NCI-H146 treated with DMSO at 0.1 percent for 48 hours (cell line): Measurements from ENCODE around the gene PADI4.

Source experiments
- DNase-seq: peaks from one replicate; lab custom pipeline; 2025; ENCODE audit not compliant: unreplicated experiment; lab: John Stamatoyannopoulos, UW

Gene PADI4, protein sequence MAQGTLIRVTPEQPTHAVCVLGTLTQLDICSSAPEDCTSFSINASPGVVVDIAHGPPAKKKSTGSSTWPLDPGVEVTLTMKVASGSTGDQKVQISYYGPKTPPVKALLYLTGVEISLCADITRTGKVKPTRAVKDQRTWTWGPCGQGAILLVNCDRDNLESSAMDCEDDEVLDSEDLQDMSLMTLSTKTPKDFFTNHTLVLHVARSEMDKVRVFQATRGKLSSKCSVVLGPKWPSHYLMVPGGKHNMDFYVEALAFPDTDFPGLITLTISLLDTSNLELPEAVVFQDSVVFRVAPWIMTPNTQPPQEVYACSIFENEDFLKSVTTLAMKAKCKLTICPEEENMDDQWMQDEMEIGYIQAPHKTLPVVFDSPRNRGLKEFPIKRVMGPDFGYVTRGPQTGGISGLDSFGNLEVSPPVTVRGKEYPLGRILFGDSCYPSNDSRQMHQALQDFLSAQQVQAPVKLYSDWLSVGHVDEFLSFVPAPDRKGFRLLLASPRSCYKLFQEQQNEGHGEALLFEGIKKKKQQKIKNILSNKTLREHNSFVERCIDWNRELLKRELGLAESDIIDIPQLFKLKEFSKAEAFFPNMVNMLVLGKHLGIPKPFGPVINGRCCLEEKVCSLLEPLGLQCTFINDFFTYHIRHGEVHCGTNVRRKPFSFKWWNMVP

GRCh38 chr1:17307946-17308345 is at the start of gene PADI4:
PADI4 (plus strand) TSS chr1:17308197; CDS start chr1:17308223, 26 bp downstream.
- DNase-seq = no peak

GRCh38 chr1:17258758-17259130 is 49.3 kb upstream of the PADI4 start:
- DNase-seq = no peak

GRCh38 chr1:17259233-17259873 is 48.6 kb upstream of the PADI4 start:
- no peak for DNase-seq

DNA sequence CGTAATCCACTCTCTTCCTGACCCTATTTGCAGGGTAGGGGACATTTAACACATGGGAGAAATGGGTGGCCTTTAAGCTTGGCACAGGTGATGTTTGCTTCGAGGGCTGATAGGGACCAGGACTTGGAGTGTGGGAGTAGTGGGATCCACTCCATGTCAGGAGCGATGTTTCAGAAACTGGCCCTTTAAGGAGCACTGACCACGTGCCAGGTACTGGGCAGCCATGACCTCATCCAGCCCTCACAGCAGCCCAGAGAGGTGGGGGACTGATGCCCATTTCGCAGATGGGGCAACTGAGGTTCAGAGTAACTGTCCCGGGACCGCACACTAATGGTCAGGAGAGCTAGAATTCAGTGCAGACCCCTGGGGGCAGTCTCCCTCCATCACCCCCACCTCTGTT is 47.7 kb upstream of the PADI4 start:
- DNase-seq = no peak

DNA sequence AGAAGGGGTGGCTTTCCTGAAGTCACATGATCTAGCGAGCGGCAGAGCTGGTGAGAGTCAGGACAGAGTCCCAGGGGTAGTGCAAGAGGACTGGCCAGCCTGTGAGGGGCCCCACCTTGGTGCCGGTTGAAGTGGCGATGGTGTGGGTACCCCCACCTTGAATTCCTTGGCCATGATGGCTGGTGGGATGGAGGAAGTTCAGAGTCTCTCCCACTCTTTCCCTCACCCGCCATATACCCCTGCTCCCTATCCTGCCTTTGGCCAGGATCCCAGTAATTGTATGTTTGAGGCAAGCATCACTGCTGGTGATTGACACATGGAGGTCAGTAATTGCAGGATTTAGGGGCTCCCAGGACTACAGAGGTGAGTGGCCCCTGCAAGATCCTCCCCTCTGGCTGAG is 47.3 kb upstream of the PADI4 start:
- DNase-seq = no peak

- no peak for DNase-seq
These were observed 44.1 kb upstream of the PADI4 start for GRCh38 chr1:17263936-17264335.

GRCh38 chr1:17264470-17264869 is 43.5 kb upstream of the PADI4 start:
- no peak for DNase-seq

DNA sequence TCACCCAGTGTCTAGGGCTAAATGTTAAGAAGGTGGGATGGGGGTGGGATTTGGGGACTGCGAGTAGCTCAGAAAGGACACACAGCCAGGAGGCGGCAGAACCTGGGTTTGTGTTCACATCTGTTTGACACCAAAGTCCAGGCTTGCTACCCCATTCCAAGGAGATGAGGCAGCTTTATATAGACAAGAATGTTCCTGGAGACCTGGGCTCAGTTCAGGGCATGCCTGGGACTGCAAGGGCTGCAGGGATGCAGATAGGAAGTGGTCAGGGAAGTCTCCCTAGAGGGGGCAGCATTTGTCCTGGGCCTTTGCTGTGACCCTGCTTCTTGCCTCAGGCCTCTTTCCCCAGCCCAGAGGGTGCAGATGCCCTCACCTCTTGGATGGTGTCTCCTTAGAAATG is 42.8 kb upstream of the PADI4 start:
- DNase-seq = no peak

DNA sequence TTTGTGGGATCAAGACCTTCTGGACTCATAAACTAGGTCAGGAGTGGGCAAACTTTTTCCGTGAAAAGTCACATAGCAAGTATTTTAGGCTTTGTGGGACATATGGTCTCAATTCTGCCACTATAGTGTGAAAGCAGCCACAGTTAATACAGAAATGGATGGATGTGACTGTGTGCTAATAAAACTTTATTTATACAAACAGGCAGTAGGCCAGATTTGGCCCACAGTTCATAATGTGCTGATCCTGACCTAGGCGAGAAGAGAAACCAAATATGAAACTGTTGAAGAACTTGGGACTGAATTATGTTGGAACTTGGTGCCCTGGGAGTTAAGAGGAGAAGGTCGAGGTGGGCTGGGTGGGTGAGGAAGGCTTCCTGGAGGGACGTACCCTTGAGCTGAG is 42.0 kb upstream of the PADI4 start:
- DNase-seq = no peak

- DNase-seq = no peak
These were observed 36.9 kb upstream of the PADI4 start for GRCh38 chr1:17270891-17271765.

GRCh38 chr1:17272066-17272465 is 35.9 kb upstream of the PADI4 start:
- DNase-seq = no peak

- DNase-seq = no peak
These were observed 35.4 kb upstream of the PADI4 start for GRCh38 chr1:17272646-17273045.

DNA sequence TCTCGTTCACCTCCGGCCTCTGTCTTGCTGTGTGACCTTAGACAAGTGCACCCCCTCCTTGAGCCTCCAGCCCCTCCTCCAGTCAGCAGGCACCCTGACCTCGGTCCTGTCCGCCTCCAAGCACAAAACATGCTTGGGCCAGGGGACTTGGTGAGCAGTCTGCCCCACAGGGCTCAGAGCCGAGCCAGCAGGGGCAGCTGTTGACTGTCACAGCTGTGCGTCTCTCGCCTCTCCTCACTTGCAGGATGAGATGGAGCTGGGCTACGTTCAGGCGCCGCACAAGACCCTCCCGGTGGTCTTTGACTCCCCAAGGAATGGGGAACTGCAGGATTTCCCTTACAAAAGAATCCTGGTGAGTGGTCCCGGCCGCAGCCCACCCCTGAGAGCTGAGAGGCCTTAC is 34.9 kb upstream of the PADI4 start:
- DNase-seq = no peak

DNA sequence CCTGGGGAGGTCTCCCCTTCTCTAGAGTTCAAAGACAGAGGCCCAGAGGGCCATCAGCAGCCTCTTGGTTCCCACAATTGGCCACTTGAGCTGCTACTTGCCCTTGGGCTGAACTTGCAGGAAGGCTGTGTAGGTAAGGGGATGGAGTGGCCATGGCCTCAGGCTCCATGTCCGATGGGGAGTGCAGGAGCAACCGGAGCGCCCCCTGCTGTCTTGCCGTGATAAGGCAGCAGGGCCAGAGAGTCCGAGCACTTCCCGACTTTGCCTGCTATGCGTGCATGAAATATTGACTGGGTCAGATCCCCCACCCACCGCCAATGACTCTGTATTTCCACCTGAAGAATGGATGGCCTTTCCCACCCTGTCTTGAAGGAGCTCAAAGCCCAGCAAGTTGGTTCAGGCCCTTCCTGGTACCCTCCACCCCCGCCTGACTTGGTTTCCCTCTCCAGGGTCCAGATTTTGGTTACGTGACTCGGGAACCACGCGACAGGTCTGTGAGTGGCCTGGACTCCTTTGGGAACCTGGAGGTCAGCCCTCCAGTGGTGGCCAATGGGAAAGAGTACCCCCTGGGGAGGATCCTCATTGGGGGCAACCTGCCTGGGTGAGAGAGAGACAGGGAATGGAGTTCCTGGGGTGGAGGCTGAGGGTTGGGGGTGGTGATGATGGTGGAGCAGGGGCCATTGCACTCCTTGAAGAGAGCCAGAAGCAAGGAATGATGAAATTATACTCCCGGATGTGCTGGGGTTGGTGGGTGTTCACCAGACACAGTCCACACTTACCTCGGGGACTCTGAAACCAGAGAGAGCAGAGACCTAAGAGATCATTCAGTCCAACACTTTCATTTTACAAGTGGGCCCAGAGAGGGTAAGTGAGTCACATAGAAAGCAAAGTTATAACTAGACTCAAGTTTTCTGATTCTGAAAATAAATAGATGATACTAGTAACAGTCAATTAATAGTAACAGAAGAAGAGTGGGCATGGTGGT is 33.5 kb upstream of the PADI4 start:
- peak; percentile 29 for DNase-seq

GRCh38 chr1:17276568-17276967 is 31.4 kb upstream of the PADI4 start:
- no peak for DNase-seq

GRCh38 chr1:17277511-17278159 is 30.4 kb upstream of the PADI4 start:
- no peak for DNase-seq

- no peak for DNase-seq
These were observed 28.8 kb upstream of the PADI4 start for GRCh38 chr1:17278996-17279830.

DNA sequence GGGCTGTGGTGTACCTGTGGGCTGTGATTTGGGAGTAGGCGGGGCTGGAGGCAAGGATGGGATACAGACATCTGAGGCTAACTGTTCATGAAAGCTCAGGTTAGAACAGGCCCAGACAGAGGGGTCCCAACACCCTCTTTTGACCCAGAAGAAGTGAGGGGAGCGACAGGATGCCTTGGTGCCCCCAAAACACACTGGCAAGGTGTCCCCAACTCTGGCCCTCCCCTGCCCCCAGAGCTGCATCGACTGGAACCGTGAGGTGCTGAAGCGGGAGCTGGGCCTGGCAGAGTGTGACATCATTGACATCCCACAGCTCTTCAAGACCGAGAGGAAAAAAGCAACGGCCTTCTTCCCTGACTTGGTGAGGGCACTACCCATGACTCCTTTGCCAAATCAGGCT is 27.6 kb upstream of the PADI4 start:
- DNase-seq = no peak

GRCh38 chr1:17280894-17281293 is 27.1 kb upstream of the PADI4 start:
- DNase-seq = no peak
